ENCODE results near the gene CDK19.
"Not testable (repeated sequence)": the region's sequence is repeated elsewhere in the genome, so short reads cannot be mapped to it uniquely, and the experiment has no call there.

CDK19 gene

GRCh38 chr6:110741517-110741916 lies 73.8 kb downstream of the CDK19 start:
- Histone ChIP-seq H3K4me2 (no peak overlapping the region), H3K9me3 (peaks cover 40% of the 10 kb centered on the region), H3K4me1 (no peaks in the 10 kb centered on the region), H4K20me1 (no peaks in the 10 kb centered on the region), H3K4me3 (no peak overlapping the region), H3K27ac (no peak overlapping the region), H3K27me3 (no peaks in the 10 kb centered on the region), H3K9ac (no peak overlapping the region), H3K36me3 (peaks cover 72% of the 10 kb centered on the region)
- no peak for TF ChIP-seq Cebpa-rat (IDR thresholded peaks at IDR 0.05)

GRCh38 chr6:110738899-110739365 lies 76.3 kb downstream of the CDK19 start:
- Histone ChIP-seq H3K4me3 (no peak overlapping the region), H3K4me2 (no peak overlapping the region), H3K27me3 (no peaks in the 10 kb centered on the region), H3K36me3 (peaks cover 72% of the 10 kb centered on the region), H3K27ac (no peak overlapping the region), H3K9ac (no peak overlapping the region), H4K20me1 (no peaks in the 10 kb centered on the region), H3K4me1 (no peaks in the 10 kb centered on the region), H3K9me3 (peaks cover 31% of the 10 kb centered on the region)
- no peak for TF ChIP-seq Cebpa-rat (IDR thresholded peaks at IDR 0.05)

GRCh38 chr6:110735666-110736065 lies 79.6 kb downstream of the CDK19 start:
- no peaks in the 10 kb centered on the region for H3K4me1 ChIP-seq
- H3K4me3 ChIP-seq = no peak overlapping the region
- H3K27me3 ChIP-seq = no peaks in the 10 kb centered on the region
- no peak overlapping the region for H3K4me2 ChIP-seq
- no peak for TF ChIP-seq Cebpa-rat (IDR thresholded peaks at IDR 0.05)
- peaks cover 63% of the 10 kb centered on the region for H3K36me3 ChIP-seq
- no peak overlapping the region for H3K9ac ChIP-seq
- H3K27ac ChIP-seq = no peak overlapping the region
- H4K20me1 ChIP-seq = no peaks in the 10 kb centered on the region
- H3K9me3 ChIP-seq = no peaks in the 10 kb centered on the region

- TF ChIP-seq Cebpa-rat (IDR thresholded peaks at IDR 0.05) = no peak
- Histone ChIP-seq H3K36me3 (peaks cover 47% of the 10 kb centered on the region), H3K9me3 (no peaks in the 10 kb centered on the region), H3K4me1 (no peaks in the 10 kb centered on the region), H3K4me3 (no peak overlapping the region), H3K9ac (no peak overlapping the region), H3K4me2 (no peak overlapping the region), H3K27me3 (no peaks in the 10 kb centered on the region), H3K27ac (no peak overlapping the region), H4K20me1 (no peaks in the 10 kb centered on the region)
Observed at GRCh38 chr6:110731898-110732297, 83.4 kb downstream of the CDK19 start.

GRCh38 chr6:110731196-110731595 lies 84.1 kb downstream of the CDK19 start:
- H3K9me3 ChIP-seq = no peaks in the 10 kb centered on the region
- H3K36me3 ChIP-seq = peaks cover 46% of the 10 kb centered on the region
- no peaks in the 10 kb centered on the region for H3K27me3 ChIP-seq
- H3K4me3 ChIP-seq = no peak overlapping the region
- no peak overlapping the region for H3K9ac ChIP-seq
- no peaks in the 10 kb centered on the region for H4K20me1 ChIP-seq
- no peak for TF ChIP-seq Cebpa-rat (IDR thresholded peaks at IDR 0.05)
- H3K4me1 ChIP-seq = no peaks in the 10 kb centered on the region
- no peak overlapping the region for H3K4me2 ChIP-seq
- H3K27ac ChIP-seq = no peak overlapping the region

GRCh38 chr6:110728501-110728900 lies 86.8 kb downstream of the CDK19 start:
- Histone ChIP-seq H3K9ac (no peak overlapping the region), H3K9me3 (no peaks in the 10 kb centered on the region), H3K27ac (no peak overlapping the region), H3K27me3 (no peaks in the 10 kb centered on the region), H3K4me3 (no peak overlapping the region), H3K4me2 (no peak overlapping the region), H3K4me1 (no peaks in the 10 kb centered on the region), H3K36me3 (peaks cover 37% of the 10 kb centered on the region), H4K20me1 (no peaks in the 10 kb centered on the region)
- no peak for TF ChIP-seq Cebpa-rat (IDR thresholded peaks at IDR 0.05)

- no peak overlapping the region for H3K4me2 ChIP-seq
- no peaks in the 10 kb centered on the region for H3K9me3 ChIP-seq
- H3K4me1 ChIP-seq = no peaks in the 10 kb centered on the region
- H4K20me1 ChIP-seq = no peaks in the 10 kb centered on the region
- TF ChIP-seq Cebpa-rat (IDR thresholded peaks at IDR 0.05) = no peak
- H3K27ac ChIP-seq = no peak overlapping the region
- H3K27me3 ChIP-seq = no peaks in the 10 kb centered on the region
- no peak overlapping the region for H3K9ac ChIP-seq
- no peak overlapping the region for H3K4me3 ChIP-seq
- H3K36me3 ChIP-seq = peaks cover 46% of the 10 kb centered on the region
Observed at GRCh38 chr6:110723017-110723416, 92.3 kb downstream of the CDK19 start.

- Histone ChIP-seq H3K4me1 (no peaks in the 10 kb centered on the region), H3K4me2 (no peak overlapping the region), H3K9ac (no peak overlapping the region), H3K4me3 (no peak overlapping the region), H3K36me3 (peaks cover 46% of the 10 kb centered on the region), H4K20me1 (no peaks in the 10 kb centered on the region), H3K9me3 (no peaks in the 10 kb centered on the region), H3K27ac (no peak overlapping the region), H3K27me3 (no peaks in the 10 kb centered on the region)
- TF ChIP-seq Cebpa-rat (IDR thresholded peaks at IDR 0.05) = no peak
Observed at GRCh38 chr6:110720066-110720465, 95.2 kb downstream of the CDK19 start.

- H3K27ac ChIP-seq, H3K9ac ChIP-seq, H3K4me2 ChIP-seq, H3K4me1 ChIP-seq, H4K20me1 ChIP-seq, H3K4me3 ChIP-seq, H3K9me3 ChIP-seq, H3K27me3 ChIP-seq: not testable (repeated sequence)
- H3K36me3 ChIP-seq = peaks cover 46% of the 10 kb centered on the region
Observed at GRCh38 chr6:110719601-110720000, 95.7 kb downstream of the CDK19 start.

- no peaks in the 10 kb centered on the region for H3K27me3 ChIP-seq
- no peak overlapping the region for H3K27ac ChIP-seq
- H3K4me1 ChIP-seq = no peaks in the 10 kb centered on the region
- H3K9me3 ChIP-seq = no peaks in the 10 kb centered on the region
- H3K9ac ChIP-seq = no peak overlapping the region
- TF ChIP-seq Cebpa-rat (IDR thresholded peaks at IDR 0.05) = no peak
- H3K36me3 ChIP-seq = peaks cover 40% of the 10 kb centered on the region
- H4K20me1 ChIP-seq = no peaks in the 10 kb centered on the region
- H3K4me2 ChIP-seq = no peak overlapping the region
- no peak overlapping the region for H3K4me3 ChIP-seq
Observed at GRCh38 chr6:110714143-110714542, 101.1 kb downstream of the CDK19 start.

- Histone ChIP-seq H3K36me3 (peaks cover 38% of the 10 kb centered on the region), H3K9ac (no peak overlapping the region), H3K27me3 (no peaks in the 10 kb centered on the region), H3K27ac (no peak overlapping the region), H3K4me3 (no peak overlapping the region), H4K20me1 (no peaks in the 10 kb centered on the region), H3K4me1 (no peaks in the 10 kb centered on the region), H3K9me3 (no peaks in the 10 kb centered on the region), H3K4me2 (no peak overlapping the region)
- no peak for TF ChIP-seq Cebpa-rat (IDR thresholded peaks at IDR 0.05)
Observed at GRCh38 chr6:110712238-110712637, 103.0 kb downstream of the CDK19 start.
